ENCODE measurements around the gene MUC20.

DNA sequence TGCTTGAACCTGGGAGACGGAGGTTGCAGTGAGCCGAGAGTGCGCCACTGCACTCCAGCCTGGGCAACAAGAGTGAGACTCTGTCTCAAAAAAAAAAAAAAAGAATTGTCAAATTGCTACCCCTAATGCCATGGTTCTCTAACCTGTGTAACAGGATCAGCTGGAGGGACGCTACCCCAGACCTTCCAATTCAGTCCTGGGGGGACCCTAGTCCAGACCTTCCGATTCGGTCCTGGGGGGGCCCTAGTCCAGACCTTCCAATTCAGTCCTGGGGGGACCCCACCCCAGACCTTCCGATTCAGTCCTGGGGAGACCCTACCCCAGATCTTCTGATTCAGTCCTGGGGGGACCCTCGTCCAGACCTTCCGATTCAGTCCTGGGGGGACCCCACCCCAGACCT, 29.8 kb upstream of the MUC20 start:
- TF ChIP-seq, protein P1, sequence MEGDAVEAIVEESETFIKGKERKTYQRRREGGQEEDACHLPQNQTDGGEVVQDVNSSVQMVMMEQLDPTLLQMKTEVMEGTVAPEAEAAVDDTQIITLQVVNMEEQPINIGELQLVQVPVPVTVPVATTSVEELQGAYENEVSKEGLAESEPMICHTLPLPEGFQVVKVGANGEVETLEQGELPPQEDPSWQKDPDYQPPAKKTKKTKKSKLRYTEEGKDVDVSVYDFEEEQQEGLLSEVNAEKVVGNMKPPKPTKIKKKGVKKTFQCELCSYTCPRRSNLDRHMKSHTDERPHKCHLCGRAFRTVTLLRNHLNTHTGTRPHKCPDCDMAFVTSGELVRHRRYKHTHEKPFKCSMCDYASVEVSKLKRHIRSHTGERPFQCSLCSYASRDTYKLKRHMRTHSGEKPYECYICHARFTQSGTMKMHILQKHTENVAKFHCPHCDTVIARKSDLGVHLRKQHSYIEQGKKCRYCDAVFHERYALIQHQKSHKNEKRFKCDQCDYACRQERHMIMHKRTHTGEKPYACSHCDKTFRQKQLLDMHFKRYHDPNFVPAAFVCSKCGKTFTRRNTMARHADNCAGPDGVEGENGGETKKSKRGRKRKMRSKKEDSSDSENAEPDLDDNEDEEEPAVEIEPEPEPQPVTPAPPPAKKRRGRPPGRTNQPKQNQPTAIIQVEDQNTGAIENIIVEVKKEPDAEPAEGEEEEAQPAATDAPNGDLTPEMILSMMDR (IDR thresholded peaks at IDR 0.05): no peak
- TF ChIP-seq EP300 (IDR thresholded peaks at IDR 0.05) (no peak), POLR2A (IDR thresholded peaks at IDR 0.05) (no peak)

Measured in ovary (tissue), 3 donors.